Neural progenitor cell (in vitro differentiated cells): Measurements from ENCODE around the gene DPYD. TPM values are rescaled to one million over a fixed set of nuclear protein-coding genes. Genes with fewer than 3 reads are reported as not detected.

Experiments used
- DNase-seq: peaks from one replicate; pipeline ENCODE4 v3.0.0-alpha.2; 2016; ENCODE audit warnings: low spot score
- H2AFZ ChIP-seq: fragments of 200-600 bp; sonication (generic); replicated peaks from 2 replicates; pipeline ENCODE4 v1.6.1; 2016; ENCODE audit warnings: antibody characterized with exemption
- H3F3A ChIP-seq: fragments of 200-600 bp; sonication (generic); 2 replicates; pipeline ENCODE4 v1.6.1; 2016; ENCODE audit warnings: antibody characterized with exemption, low read depth
- H3K27ac ChIP-seq: fragments of 200-600 bp; sonication (generic); 2 replicates; pipeline ENCODE4 v1.5.1; 2016; ENCODE audit warnings: mild to moderate bottlenecking
- H3K27me3 ChIP-seq: fragments of 200-600 bp; sonication (generic); 2 replicates; pipeline ENCODE4 v1.6.1; 2016; ENCODE audit warnings: mild to moderate bottlenecking, moderate library complexity
- H3K36me3 ChIP-seq: fragments of 200-600 bp; sonication (generic); 2 replicates; pipeline ENCODE4 v1.5.1; 2016
- H3K4me1 ChIP-seq: fragments of 200-600 bp; sonication (generic); 2 replicates; pipeline ENCODE4 v1.6.1; 2016; ENCODE audit warnings: mixed run types
- H3K4me2 ChIP-seq: fragments of 200-600 bp; sonication (generic); 2 replicates; pipeline ENCODE4 v1.6.1; 2016
- H3K4me3 ChIP-seq: fragments of 200-600 bp; sonication (generic); 2 replicates; pipeline ENCODE4 v1.5.1; 2016
- H3K79me2 ChIP-seq: fragments of 200-600 bp; sonication (generic); 2 replicates; pipeline ENCODE4 v1.6.1; 2016; ENCODE audit warnings: low read depth
- H3K9ac ChIP-seq: fragments of 200-600 bp; sonication (generic); 2 replicates; pipeline ENCODE4 v1.6.1; 2016
- H3K9me3 ChIP-seq: fragments of 200-600 bp; sonication (generic); 2 replicates; pipeline ENCODE4 v1.5.1; 2016; ENCODE audit warnings: low read depth
- H4K20me1 ChIP-seq: fragments of 200-600 bp; sonication (generic); 2 replicates; pipeline ENCODE4 v1.6.1; 2016; ENCODE audit warnings: low read depth
- H3K27ac Mint-ChIP-seq: 3 replicates; pipeline ENCODE4 v1.8.0; 2021; ENCODE audit warnings: mixed read lengths
- H3K27me3 Mint-ChIP-seq: 2 replicates; pipeline ENCODE4 v1.8.0; 2022; ENCODE audit warnings: low read depth, mild to moderate bottlenecking, inconsistent platforms, moderate library complexity, mixed read lengths; ENCODE audit not compliant: insufficient read depth
- H3K36me3 Mint-ChIP-seq: 3 replicates; pipeline ENCODE4 v1.8.0; 2021; ENCODE audit warnings: mixed read lengths
- H3K4me1 Mint-ChIP-seq: 3 replicates; pipeline ENCODE4 v1.8.0; 2021; ENCODE audit warnings: mixed read lengths
- H3K4me3 Mint-ChIP-seq: 3 replicates; pipeline ENCODE4 v1.8.0; 2021; ENCODE audit warnings: mild to moderate bottlenecking, moderate library complexity, mixed read lengths
- H3K9me3 Mint-ChIP-seq: 3 replicates; pipeline ENCODE4 v1.8.0; 2020; ENCODE audit warnings: mixed read lengths
- CTCF ChIP-seq: fragments of 200-600 bp; sonication (generic); IDR thresholded peaks from 2 replicates; pipeline ENCODE4 v1.5.1; 2017; ENCODE audit warnings: antibody characterized with exemption, mild to moderate bottlenecking
- EZH2 ChIP-seq: fragments of 200-600 bp; sonication (generic); IDR thresholded peaks from 2 replicates; pipeline ENCODE4 v1.6.1; 2017; ENCODE audit warnings: antibody characterized with exemption, mild to moderate bottlenecking, moderate library complexity
- EZH2phosphoT487 ChIP-seq: fragments of 200-600 bp; sonication (generic); IDR thresholded peaks from 2 replicates; pipeline ENCODE4 v1.6.1; 2017; ENCODE audit warnings: antibody characterized with exemption
- total RNA-seq: library from RNA; depleted of rRNA; stranded (reverse); fragments of >200 nt; gene quantifications from 2 replicates; pipeline ENCODE4 v1.2.3, GENCODE V29; 2015; ENCODE audit warnings: low replicate concordance

DPYD gene
- total RNA-seq, 1 donor from 2014 or later, result 0.43 TPM

DNA sequence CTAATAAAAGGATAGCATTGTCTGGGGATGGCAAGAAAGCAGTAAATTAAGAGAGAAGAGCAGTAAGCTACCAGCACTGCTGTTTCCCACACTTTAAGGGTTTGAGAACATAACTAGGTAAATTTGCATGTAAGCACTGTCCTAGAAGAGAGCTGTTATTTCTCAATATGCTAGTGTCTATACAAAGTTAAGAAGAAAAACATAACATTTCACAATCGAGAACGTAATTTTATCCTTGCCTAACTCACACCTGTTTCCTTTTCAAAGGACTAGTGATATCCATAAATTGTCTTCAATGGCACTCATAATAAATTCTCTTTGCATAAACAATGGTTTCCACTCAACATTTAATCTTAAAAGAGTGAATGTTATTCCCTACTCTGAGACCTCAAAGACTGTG is 623.2 kb downstream of the DPYD start:
- Mint-ChIP-seq H3K36me3 (no peaks in the 10 kb centered on the region), H3K9me3 (no peaks in the 10 kb centered on the region), H3K27me3 (no peaks in the 10 kb centered on the region), H3K4me3 (no peak overlapping the region), H3K4me1 (peaks cover 3% of the 10 kb centered on the region), H3K27ac (no peak overlapping the region)
- no peak for DNase-seq
- TF ChIP-seq EZH2phosphoT487 (no peak), EZH2 (no peak), CTCF (no peak)
- Histone ChIP-seq H4K20me1 (no peaks in the 10 kb centered on the region), H3K27me3 (no peaks in the 10 kb centered on the region), H2AFZ (peak overlapping the region; percentile 14), H3K27ac (no peak overlapping the region), H3K9me3 (no peaks in the 10 kb centered on the region), H3K9ac (no peak overlapping the region), H3K36me3 (no peaks in the 10 kb centered on the region), H3F3A (no peaks in the 10 kb centered on the region), H3K79me2 (no peaks in the 10 kb centered on the region), H3K4me3 (no peak overlapping the region), H3K4me2 (no peak overlapping the region), H3K4me1 (no peaks in the 10 kb centered on the region)

- no peaks in the 10 kb centered on the region for H3K36me3 ChIP-seq
- no peaks in the 10 kb centered on the region for H3K4me1 ChIP-seq
- Mint-ChIP-seq H3K27ac (no peak overlapping the region), H3K27me3 (no peaks in the 10 kb centered on the region), H3K4me1 (no peaks in the 10 kb centered on the region), H3K36me3 (no peaks in the 10 kb centered on the region), H3K9me3 (no peaks in the 10 kb centered on the region), H3K4me3 (no peak overlapping the region)
- H3K27me3 ChIP-seq, result no peaks in the 10 kb centered on the region
- no peak for TF ChIP-seq CTCF
- no peak for TF ChIP-seq EZH2phosphoT487
- TF ChIP-seq EZH2, result no peak
- H3K27ac ChIP-seq, result no peak overlapping the region
- no peak overlapping the region for H2AFZ ChIP-seq
- no peak overlapping the region for H3K9ac ChIP-seq
- H3K4me3 ChIP-seq, result no peak overlapping the region
- H4K20me1 ChIP-seq, result no peaks in the 10 kb centered on the region
- no peaks in the 10 kb centered on the region for H3K9me3 ChIP-seq
- H3K79me2 ChIP-seq, result no peaks in the 10 kb centered on the region
- H3F3A ChIP-seq, result no peaks in the 10 kb centered on the region
- DNase-seq, result no peak
- no peak overlapping the region for H3K4me2 ChIP-seq
Observed at GRCh38 chr1:97281962-97282361, 638.9 kb downstream of the DPYD start.

- Histone ChIP-seq H3K4me1 (no peaks in the 10 kb centered on the region), H3K36me3 (no peaks in the 10 kb centered on the region), H3K79me2 (no peaks in the 10 kb centered on the region), H3K9me3 (no peaks in the 10 kb centered on the region), H4K20me1 (no peaks in the 10 kb centered on the region), H2AFZ (no peak overlapping the region), H3K27me3 (no peaks in the 10 kb centered on the region), H3K9ac (no peak overlapping the region), H3K4me3 (no peak overlapping the region), H3K27ac (no peak overlapping the region), H3K4me2 (no peak overlapping the region), H3F3A (no peaks in the 10 kb centered on the region)
- no peaks in the 10 kb centered on the region for H3K4me1 Mint-ChIP-seq
- no peak for DNase-seq
- H3K4me3 Mint-ChIP-seq, result no peak overlapping the region
- TF ChIP-seq EZH2, result no peak
- H3K27me3 Mint-ChIP-seq, result no peaks in the 10 kb centered on the region
- no peaks in the 10 kb centered on the region for H3K36me3 Mint-ChIP-seq
- H3K9me3 Mint-ChIP-seq, result no peaks in the 10 kb centered on the region
- no peak overlapping the region for H3K27ac Mint-ChIP-seq
Observed at GRCh38 chr1:97277891-97278654, 642.8 kb downstream of the DPYD start.
